HG03439 (cell line): ENCODE results near the gene SPTLC3.

Experiments used
- ATAC-seq: cut with Tn5 transposase; IDR thresholded peaks from one replicate; pipeline ENCODE4 v1.9.1; 2021; ENCODE audit warnings: mild to moderate bottlenecking, moderate library complexity; ENCODE audit not compliant: unreplicated experiment

SPTLC3 gene

DNA sequence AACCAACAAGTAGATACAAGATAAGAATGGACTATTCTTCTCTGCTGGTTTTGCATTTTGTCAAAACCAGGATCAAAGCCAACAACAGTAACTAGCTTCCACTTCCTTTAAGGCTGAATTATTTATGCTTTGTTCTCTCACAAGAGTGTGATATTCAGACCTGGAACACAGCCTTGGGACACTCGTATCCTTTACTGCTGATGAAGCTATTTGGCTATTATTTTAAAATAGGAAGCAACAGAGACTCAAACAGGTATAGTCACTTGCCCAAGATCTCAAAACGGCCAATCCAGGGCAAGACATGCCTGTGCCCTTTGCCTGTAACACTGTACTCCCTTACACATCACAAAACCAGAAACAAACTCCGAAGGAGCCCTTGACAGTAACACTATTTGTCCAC is 19.9 kb downstream of the SPTLC3 start:
- no peak for ATAC-seq

DNA sequence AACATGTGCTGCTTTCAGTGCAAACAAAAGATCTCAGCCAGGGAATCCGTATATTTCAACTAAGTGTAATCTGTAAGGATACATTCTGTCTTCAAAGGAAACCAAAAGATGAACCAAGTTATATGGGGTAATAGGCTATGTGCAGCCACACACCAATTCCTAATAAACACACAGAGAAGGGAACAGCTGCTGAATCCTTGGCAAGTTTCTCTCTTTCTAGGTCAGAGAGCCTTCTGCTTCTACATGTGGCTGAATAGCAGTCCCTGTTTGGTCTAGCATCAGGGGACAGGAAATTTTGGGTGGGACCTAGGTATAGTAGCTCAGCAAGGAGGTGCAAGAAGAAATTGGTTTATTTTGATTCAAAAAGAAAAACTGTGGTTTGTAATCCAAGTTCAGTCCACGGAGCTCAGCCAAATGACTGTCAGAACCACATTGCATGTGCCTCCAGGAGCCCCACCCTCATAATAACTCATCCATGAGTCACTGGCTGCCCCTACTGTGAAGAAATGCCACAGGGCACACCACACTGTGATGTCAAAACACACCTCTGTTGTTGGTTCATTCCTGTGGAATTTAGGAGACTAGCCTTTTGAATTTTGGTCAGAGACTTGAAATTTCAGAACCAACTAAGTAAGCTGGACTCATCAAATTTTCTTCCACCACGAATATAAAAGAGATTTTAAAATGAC is 21.1 kb downstream of the SPTLC3 start:
- ATAC-seq, result no peak

DNA sequence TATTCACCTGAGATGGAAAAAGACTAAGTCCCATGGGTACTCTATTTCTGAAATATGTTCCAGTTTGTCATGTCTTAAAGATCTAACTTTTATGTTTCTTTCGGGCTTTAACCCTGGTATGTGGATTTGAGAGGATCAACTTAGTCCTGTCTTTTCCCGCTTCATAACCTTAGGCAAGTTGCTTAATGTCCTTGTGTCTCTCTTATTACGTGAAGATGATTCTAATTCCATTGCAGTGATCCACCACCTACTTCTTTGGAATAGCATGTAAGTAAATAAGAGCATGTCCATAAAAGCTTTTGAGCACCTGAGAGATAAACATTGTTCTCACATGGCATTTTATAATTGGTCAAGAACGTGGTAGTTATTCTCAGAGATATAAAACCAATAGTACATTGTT is 23.0 kb downstream of the SPTLC3 start:
- ATAC-seq, result no peak

DNA sequence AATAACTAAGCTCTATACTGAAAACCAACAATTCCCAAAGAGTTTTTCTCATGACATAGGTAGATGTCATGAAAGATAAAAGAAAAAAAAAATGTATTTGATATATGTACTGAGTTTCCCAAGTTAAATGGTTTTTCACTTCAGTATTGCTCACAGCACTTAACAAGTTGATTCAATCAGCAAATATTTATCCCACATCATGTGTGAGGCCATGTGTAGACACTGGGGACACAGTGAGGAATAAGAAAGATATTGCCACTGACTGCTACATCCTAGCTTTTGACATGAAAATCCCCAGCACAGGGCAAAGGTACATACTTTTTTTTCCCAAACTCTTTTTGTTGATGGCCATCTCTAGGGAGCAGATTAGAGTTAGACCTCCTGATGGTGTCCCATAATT is 25.3 kb downstream of the SPTLC3 start:
- no peak for ATAC-seq

DNA sequence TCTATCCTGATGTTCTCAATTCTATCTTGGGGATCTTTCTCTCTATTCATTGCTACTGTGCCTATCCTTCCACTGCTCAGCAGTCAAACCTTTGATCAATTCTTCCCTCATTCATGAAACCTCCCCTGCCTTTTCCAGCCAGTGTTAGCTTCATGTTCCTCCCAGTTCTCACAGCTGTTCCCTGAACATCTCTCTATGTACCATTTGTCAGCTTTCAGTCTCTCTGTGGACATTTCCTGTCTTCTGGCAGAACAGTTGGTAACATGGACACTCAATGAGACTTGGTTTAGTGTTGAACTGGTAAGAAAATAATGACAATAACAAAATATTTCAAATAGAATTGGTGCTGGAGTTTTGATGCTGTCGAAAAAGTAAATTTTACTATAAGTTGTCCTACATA is 26.2 kb downstream of the SPTLC3 start:
- ATAC-seq, result no peak

DNA sequence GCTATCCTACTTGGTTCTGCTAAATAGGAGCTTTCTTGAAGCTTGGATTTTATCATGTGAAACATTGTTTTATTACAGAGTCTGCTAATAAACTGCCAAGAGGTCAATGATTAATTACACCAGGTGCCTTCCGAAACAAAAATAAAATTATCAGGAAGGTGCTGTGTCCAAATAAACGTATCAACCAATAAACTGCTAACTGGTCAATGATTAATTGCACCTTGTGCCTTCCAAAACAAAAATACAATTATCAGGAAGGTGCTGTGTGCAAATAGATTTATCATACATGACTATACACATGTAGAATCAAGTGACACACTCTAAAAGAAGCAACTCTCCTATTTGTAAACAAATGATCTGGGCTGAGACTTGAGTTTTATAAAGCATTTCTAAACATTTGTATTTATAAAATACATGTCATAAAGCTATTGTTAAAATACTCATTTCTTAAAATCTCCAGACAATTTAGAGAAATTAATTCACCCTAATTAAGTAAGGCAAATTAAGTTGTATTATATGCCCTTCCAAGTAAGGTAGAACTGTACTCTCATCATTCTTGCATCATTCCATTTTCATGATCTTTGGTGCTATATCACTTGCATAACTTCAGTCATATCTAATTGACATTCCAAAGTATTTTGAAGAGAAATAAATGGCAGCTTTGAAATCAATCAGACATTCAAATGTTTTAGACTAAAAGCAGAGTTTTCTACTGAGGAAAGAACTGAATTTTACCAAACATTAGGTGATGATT is 26.8 kb downstream of the SPTLC3 start:
- ATAC-seq, result no peak

DNA sequence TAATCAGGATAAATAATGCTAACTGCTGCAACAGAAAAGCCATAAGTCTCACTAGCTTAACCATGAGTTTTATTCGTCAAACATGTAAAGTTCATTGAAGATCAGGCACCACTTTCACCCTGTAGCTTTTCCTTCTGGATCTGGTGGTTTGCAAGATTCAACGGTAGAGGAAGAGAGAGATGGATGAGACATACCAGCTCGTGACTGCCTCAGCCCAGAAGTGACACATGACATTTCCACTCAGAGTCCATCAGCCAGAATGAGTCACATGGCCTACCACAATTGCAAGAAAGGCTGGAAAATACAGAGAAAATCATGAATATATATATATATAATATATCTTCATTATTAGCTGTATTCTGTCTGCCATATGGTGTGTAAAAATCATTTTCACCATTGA is 29.0 kb downstream of the SPTLC3 start:
- ATAC-seq, result no peak

DNA sequence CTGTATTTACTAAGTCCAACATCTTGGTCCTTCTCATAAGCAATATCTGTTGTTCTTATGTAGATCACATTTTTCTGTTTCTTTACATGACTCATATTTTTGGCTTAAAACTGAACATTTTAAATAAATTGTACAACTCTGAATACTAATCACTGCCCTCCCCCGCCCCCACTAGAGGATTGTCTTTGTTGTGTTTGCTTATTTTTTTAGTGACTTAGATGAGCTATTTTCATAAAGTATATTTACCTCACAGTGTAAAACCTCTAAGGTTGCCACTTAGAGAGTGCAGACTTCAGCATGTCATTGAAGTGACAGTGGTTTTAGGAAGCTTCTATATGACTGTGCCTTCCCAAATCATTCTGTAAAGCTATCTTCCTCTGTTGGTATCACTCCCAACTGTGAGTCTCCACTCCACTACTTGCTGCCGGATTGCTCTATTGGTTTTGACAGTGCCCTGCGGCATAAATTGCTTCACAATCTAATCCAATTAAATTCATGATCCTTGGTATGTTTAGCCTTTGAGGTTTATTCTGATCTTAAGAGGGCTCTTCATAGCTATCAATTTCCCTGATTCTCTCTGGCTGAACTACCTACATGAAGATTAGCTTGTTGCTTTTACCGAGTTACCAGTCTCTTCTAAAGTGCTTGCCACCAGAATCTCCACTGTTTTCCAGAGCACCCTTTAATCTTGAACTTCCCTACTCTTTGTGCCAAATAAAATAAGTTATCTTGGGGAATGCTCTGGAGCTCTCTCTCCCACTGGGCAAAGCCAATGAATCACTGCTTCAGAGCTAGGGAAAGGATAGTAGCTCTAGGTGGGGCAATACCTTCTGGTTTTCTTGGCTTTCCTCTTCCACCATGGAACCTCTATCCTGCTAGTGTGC is 33.0 kb downstream of the SPTLC3 start:
- ATAC-seq, result no peak

DNA sequence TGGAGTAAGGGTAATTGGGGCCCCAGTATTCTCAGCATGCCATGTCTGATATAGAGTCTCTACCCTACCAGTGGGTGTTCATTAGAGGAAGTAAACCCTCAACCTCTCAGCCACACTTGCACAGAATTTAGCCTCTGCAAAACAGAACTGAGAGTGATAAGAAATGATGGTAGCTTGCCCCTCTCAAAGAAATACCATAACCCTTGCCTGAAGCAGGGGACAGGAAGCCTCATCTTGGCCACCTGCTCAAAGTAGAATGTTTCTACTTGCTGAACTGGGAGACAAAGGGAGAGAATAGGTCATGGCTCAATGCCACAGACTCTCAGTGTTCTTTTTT is 33.7 kb downstream of the SPTLC3 start:
- no peak for ATAC-seq

DNA sequence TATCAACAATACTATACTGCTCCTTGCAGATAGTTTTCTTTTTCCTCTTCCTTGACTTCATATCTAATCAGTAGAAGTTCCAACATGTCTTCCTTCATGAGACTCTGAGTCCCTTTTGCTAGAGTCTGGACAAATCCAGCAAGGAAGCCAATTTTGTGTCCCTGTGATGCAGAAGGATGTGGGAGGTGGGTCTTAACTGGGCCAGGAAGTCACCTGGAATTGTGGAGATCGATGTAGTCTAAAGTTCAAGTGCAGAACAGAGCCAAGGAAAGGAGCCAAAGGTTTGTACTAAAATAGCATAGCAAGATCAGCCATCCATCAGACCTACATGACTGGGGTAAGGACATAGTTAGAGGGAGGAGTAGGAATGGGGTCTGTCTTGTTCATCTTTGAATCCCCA is 37.6 kb downstream of the SPTLC3 start:
- ATAC-seq, result no peak

DNA sequence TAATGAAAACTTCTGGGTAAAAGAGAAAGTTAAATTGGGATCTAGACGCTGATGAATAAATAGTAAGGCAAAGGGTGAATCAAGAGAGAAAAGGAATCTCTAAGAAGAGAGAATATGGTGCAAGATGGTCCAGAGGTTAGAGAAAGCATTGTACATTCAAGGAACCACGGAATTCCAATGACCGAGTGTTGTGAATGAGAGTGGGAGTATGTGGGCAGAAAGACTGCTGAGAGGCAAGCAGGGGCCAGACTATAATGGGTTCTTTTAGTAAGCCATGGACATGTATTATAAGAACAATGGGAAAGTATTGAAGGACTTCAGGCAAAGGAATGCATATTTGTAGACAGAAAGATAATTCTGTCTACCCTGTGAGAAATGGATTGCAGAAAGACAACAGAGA is 45.2 kb downstream of the SPTLC3 start:
- no peak for ATAC-seq

DNA sequence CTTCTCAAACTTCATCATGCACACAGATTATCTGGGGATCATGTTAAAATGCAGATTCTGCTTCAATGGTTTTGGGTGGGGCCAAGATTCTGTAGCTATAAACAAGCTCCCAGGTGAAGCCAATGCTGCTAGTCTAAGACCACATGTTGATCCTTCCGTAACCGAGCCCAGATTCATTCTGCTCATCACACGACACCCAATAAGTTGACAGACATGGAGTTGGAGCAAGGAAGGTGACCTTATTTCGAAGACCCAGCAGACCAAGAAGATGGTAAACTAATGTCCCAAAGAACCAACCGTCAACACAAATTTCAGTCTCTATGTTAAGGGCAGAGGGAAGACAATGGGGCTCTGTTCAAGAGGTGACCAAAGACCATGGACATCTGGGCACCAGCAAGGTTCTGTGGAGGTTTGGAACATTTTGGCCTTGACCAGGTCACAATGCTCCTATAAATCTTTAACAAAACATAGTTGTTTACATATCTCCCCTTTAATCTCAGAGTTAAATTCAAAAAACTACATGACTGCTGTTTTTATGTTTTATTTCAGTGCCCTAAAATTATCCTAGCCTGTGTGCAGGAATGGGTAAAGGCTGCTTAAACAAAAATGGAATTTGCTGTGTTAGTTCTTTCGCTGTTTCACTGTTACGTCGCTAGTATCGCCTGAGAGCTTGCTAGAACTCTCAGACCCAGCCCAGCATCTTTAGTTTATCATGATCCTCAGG is 50.1 kb downstream of the SPTLC3 start:
- ATAC-seq, result no peak

DNA sequence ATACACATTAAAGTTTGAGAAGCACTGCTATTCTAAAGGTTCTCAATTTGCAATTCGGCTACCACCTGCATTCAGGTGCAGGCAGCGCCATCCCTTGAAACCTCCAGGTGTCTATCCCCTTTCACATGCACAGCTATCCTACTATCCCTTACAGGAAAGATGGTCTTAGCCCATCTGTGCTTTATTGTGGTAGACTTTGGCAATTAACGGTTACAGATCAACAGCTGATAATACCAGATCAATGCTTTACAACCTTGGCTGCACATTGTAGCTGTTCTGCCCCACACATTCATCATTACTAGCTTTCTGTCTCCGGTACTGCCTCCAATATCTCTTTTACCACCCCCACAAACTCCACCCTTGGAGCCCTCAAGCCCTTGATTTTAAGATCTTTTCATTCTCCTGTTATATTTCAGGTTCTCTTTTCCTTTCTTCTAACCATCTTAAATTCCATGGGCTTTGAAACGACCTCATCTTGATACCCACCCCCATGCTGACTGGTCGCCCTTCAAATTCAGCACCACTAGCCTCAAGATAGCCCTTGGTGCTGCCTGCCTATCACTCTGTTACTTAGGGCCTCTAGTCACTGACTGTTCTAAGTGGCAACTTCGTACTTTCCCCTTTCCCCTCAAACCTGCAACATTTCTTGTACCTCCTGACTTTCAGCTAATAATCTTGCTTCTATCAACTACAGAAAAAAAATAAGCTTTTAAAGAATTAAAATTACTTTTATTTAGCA is 50.8 kb downstream of the SPTLC3 start:
- ATAC-seq, result no peak

DNA sequence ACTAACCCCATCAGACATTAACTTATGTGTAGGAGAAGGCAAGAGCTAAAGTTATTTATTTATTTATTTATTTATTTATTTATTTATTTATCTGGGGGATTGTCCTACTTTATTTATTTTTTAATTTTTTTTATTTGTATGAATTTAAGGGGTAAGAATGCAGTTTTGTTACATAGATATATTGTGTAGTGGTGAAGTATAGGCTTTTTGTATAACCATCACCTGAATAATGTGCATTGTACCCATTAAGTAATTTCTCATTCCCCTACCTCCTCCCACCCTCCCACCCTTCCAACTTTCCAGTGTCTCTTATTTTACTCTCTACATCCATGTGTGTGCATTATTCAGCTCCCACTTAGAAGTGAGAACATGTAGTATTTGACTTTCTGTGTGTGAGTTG is 51.6 kb downstream of the SPTLC3 start:
- ATAC-seq, result no peak

DNA sequence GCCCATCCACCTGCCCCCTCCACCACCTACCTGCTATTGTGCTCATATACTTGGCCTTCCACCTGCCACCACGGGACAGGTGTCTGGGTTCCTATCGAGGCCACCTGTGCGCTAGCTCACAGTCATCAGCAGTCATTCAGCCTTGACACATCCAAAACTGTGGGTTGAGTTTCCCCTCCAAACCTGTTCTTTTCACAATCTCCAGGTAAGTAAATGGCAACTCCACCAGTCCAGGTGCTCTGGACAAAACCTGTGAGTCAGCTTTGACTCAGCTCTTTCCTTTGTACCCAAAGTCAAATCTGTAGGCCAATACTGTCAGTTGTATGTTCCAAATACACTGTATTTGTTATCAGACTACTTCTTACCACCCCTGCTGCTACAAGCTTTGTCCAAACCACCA is 52.6 kb downstream of the SPTLC3 start:
- ATAC-seq, result no peak

DNA sequence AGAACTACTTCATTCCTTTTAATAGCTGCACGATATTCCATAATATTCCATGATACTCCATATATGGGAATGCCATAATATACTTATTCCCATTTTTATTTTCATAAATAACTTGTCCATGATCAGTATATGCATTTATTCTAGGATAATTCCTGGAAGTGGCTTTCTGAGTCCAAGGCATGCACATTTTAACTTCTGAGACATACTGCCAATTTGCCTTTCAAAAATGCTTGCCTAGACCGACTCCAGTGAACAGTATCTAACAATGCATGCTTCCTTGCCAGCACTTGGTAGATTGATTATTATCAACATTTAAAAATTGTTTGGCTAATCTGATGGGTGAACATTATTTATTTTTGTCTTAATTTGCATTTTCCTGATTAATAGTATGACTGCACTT is 54.0 kb downstream of the SPTLC3 start:
- no peak for ATAC-seq

DNA sequence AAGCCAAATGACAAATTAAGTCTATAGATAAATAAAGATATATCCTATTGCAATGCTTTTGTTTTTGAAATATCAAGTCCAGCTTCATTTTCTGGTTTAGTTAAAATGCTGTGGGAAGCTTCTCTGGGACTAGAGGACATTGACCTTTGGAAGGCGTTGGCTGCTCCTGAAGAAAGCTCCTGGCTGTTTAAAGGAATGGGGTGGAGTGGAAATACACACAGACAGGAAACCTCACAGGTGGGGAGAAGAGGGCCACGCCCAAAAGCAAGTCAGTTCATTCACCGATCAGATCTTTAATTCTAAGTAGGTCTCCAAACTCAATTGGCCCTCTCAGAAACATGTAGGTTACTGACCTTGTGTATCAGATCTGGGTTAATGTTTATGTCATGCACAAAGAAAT is 59.6 kb downstream of the SPTLC3 start:
- ATAC-seq, result no peak

DNA sequence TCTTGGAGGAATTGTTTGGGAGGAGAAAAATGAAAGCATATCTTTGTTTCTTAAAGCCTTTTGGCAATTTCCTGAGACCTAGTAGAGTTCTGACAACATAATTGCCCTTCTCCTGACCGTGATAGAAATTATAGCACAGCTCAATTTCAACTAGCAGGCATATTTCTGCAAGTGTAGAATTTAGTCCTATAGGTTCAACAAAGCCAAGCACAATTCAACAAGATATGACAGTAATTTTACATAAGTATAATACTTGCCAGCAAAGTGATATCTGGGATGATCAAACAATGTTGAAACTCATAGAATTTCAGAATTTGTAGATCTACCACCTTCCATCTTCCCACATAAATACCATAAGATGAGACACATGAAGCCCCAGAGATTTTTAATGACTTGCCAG is 73.1 kb downstream of the SPTLC3 start:
- ATAC-seq, result no peak

DNA sequence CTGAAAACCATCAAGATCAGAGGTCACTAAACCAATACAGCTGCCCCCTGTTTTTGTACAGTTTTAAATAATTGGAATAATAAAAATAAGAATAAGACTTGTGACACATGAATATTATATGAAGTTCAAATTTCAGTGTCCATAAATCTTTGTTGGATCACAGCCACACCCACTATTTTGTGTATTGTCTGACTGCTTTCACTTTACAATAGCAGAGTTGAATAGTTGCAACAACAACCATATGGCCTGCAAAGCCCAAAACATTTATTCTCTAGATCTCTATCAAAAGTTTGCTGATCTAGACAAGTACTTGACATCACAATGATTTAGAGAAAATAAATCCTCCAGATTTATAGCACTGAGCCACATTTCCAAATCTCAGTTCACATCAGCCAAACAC is 73.6 kb downstream of the SPTLC3 start:
- ATAC-seq, result no peak

DNA sequence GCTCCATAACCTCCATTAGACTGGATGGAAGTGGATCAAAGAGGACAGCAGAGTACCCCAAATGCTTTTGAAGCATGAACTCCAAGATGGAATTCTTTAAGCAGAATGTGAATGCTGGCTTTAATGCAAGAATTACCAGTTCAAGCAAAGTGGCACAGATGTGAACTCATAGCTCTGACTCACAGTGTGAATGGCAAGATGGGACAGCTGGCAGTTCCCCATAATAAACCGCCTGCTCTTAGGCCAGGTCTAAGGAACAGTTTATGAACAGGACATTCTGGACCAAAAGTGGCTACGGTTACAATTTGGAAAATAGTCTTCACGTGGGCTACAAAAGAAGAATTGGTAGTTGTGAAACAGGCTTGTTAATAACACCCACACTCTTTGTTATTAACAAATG is 76.5 kb downstream of the SPTLC3 start:
- ATAC-seq, result no peak
